Activated T-cell treated with anti-CD3 and anti-CD28 coated beads for 1 hour (primary cell): ENCODE data around the gene ELL.

Experiments used
- DNase-seq: peaks from one replicate; pipeline ENCODE4 v3.0.0-alpha.2; 2020; ENCODE audit warnings: low read depth

The ELL gene

GRCh38 chr19:18445262-18445948 lies 76.5 kb downstream of the ELL start:
- DNase-seq, result no peak

- no peak for DNase-seq
Measured at GRCh38 chr19:18444513-18444912, 77.4 kb downstream of the ELL start.

GRCh38 chr19:18443831-18444230 lies 78.0 kb downstream of the ELL start:
- no peak for DNase-seq

GRCh38 chr19:18443406-18443805 lies 78.5 kb downstream of the ELL start:
- DNase-seq, result no peak

- no peak for DNase-seq
Measured at GRCh38 chr19:18442941-18443340, 78.9 kb downstream of the ELL start.

GRCh38 chr19:18441804-18442788 lies 79.8 kb downstream of the ELL start:
- no peak for DNase-seq

GRCh38 chr19:18440936-18441803 lies 80.7 kb downstream of the ELL start:
- DNase-seq, result no peak

GRCh38 chr19:18440415-18440877 lies 81.4 kb downstream of the ELL start:
- no peak for DNase-seq

- DNase-seq, result no peak
Measured at GRCh38 chr19:18439910-18440237, 82.0 kb downstream of the ELL start.

GRCh38 chr19:18439025-18439909 lies 82.6 kb downstream of the ELL start:
- no peak for DNase-seq

- DNase-seq, result no peak
Measured at GRCh38 chr19:18438331-18439024, 83.4 kb downstream of the ELL start.

GRCh38 chr19:18437491-18438330 lies 84.2 kb downstream of the ELL start, which contains the start of gene ISYNA1:
Gene ISYNA1, minus strand, starts transcription at chr19:18438133. Its CDS starts 154 bp downstream, at chr19:18437979.
- DNase-seq, result no peak

- DNase-seq, result peak; percentile 67
Measured at GRCh38 chr19:18436671-18437490, 85.0 kb downstream of the ELL start.

GRCh38 chr19:18435842-18436670 lies 85.8 kb downstream of the ELL start:
- DNase-seq, result no peak

GRCh38 chr19:18435178-18435841 lies 86.6 kb downstream of the ELL start:
- no peak for DNase-seq

GRCh38 chr19:18434411-18435175 lies 87.3 kb downstream of the ELL start:
- no peak for DNase-seq
